ENCODE measurements around the gene ZNF33A. TPM values are rescaled to one million over a fixed set of nuclear protein-coding genes. Genes with fewer than 3 reads are reported as not detected.
"Not testable (repeated sequence)": the region's sequence is repeated elsewhere in the genome, so short reads cannot be mapped to it uniquely, and the experiment has no call there.

ZNF33A gene
- total and polyA plus RNA-seq, 4 experiments from 2014 or later: 14.3 to 71.4 (median 48.1) TPM

DNA sequence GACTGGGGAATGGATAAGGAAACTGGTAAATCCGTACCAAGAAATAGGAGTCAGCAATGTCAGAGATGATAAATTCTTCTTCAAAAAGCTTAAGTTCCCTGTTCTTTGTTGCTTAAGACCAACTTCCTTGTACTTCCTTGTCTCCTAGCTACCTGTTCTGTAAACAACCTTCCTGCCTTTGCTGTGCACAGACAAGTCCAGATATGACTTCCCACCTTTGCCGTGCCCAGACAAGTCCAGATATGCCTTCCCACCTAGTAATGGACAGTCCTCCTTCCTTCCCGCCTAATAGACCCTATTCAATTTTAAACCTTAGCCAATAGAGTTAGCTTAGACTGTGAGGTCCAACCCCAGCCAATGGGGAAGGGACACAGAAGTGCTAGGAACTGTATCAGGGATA, 2.5 kb upstream of the ZNF33A start:
- ChIA-PET CTCF (ENCODE audit: partially characterized antibody) (interaction anchor here (1.8 kb wide), 1 partner anchor 31 kb away, joined by 10 read pairs; the partner anchor contains the start of gene ZNF25), POLR2A (ENCODE audit: partially characterized antibody) (no interaction called here)
- Mint-ChIP-seq H3K9me3 (no peaks in the 10 kb centered on the region), H3K27ac (peak overlapping the region in 1 of 7 donors; percentile 15), H3K27me3 (no peaks in the 10 kb centered on the region), H3K4me1 (peaks cover 15 to 34% (median 23%) of the 10 kb centered on the region in 4 donors), H3K4me3 (no peak overlapping the region), H3K36me3 (peaks cover 4 to 16% of the 10 kb centered on the region in 2 donors)
- H3K27ac ChIP-seq (ENCODE audit: low read depth, low read length): no peak overlapping the region
- peaks cover 24% of the 10 kb centered on the region for H3K4me1 ChIP-seq (ENCODE audit: insufficient read depth, low read length)
- no peaks in the 10 kb centered on the region for H3K27me3 ChIP-seq (ENCODE audit: insufficient read depth, low read length)
- DNase-seq: no peak
- H3K36me3 ChIP-seq (ENCODE audit: insufficient read depth, low read length): no peaks in the 10 kb centered on the region
- no peak overlapping the region for H3K4me3 ChIP-seq (ENCODE audit: low read length in 2 of 2)
- intact Hi-C loops (cut with micrococcal nuclease): no loop called here
- no peaks in the 10 kb centered on the region for H3K9me3 ChIP-seq (ENCODE audit: control insufficient read depth in 1 of 2, low read length in 2 of 2)

DNA sequence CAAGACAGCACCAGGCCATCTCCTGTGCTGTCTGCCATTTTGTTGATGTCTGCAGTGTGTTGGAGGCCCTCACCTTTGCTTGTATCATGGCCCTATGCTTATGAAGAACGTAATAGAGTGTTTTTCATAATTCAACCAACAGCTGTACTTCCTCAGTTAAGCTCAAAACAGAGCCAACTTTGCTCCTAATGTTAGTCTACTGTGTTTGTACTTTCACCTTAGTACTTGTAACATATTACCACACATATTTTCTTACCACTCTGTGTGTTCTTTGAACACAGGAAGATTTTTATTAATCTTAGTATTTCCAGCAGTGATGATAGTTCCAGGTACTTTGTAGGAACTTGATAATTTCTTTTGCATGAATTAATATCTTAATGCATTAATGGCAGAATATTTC, 5.9 kb downstream of the ZNF33A start:
- H3K9me3 ChIP-seq (ENCODE audit: control insufficient read depth in 1 of 2, low read length in 2 of 2): no peaks in the 10 kb centered on the region
- POLR2A ChIA-PET (ENCODE audit: partially characterized antibody): no interaction called here
- Mint-ChIP-seq H3K4me1 (peaks cover 28 to 62% (median 43%) of the 10 kb centered on the region in 4 donors), H3K36me3 (peaks cover 66 to 78% of the 10 kb centered on the region in 2 donors), H3K27ac (peak overlapping the region in 1 of 7 donors; percentile 47), H3K27me3 (no peaks in the 10 kb centered on the region), H3K9me3 (peaks cover 0 to 7% (median under 1%) of the 10 kb centered on the region in 8 donors), H3K4me3 (no peak overlapping the region)
- no peak for DNase-seq
- intact Hi-C loops (cut with micrococcal nuclease): no loop called here
- H3K36me3 ChIP-seq (ENCODE audit: insufficient read depth, low read length): peaks cover 40% of the 10 kb centered on the region
- no peaks in the 10 kb centered on the region for H3K27me3 ChIP-seq (ENCODE audit: insufficient read depth, low read length)
- peaks cover 28% of the 10 kb centered on the region for H3K4me1 ChIP-seq (ENCODE audit: insufficient read depth, low read length)
- H3K4me3 ChIP-seq (ENCODE audit: low read length in 2 of 2): no peak overlapping the region
- CTCF ChIA-PET (ENCODE audit: partially characterized antibody): no interaction called here
- H3K27ac ChIP-seq (ENCODE audit: low read depth, low read length): no peak overlapping the region

DNA sequence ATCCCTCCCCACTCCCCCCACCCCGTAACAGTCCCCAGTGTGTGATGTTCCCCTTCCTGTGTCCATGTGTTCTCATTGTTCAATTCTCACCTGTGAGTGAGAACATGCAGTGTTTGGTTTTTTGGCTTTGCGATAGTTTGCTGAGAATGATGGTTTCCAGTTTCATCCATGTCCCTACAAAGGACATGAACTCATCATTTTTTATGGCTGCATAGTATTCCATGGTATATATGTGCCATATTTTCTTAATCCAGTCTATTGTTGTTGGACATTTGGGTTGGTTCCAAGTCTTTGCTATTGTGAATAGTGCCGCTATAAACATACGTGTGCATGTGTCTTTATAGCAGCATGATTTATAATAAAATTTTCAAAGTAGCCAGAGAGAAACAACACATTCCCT, 8.6 kb downstream of the ZNF33A start:
- peaks cover 84 to 89% of the 10 kb centered on the region in 2 donors for H3K36me3 Mint-ChIP-seq
- peak overlapping the region in 2 of 7 donors; percentile 19 to 59 for H3K27ac Mint-ChIP-seq
- peaks cover 10% of the 10 kb centered on the region for H3K4me1 ChIP-seq (ENCODE audit: insufficient read depth, low read length)
- H3K27me3 Mint-ChIP-seq; H3K4me3 ChIP-seq (ENCODE audit: low read length in 2 of 2); DNase-seq; POLR2A ChIA-PET (ENCODE audit: partially characterized antibody); H3K27me3 ChIP-seq (ENCODE audit: insufficient read depth, low read length); H3K27ac ChIP-seq (ENCODE audit: low read depth, low read length); H3K9me3 ChIP-seq (ENCODE audit: control insufficient read depth in 1 of 2, low read length in 2 of 2); H3K4me3 Mint-ChIP-seq; H3K9me3 Mint-ChIP-seq; intact Hi-C loops (cut with micrococcal nuclease): not testable (repeated sequence)
- H3K36me3 ChIP-seq (ENCODE audit: insufficient read depth, low read length): peaks cover 47% of the 10 kb centered on the region
- H3K4me1 Mint-ChIP-seq: peaks cover 17 to 36% (median 27%) of the 10 kb centered on the region in 4 donors
- CTCF ChIA-PET (ENCODE audit: partially characterized antibody): interaction anchor here (1.5 kb wide), 1 partner anchor 42 kb away, joined by 4 read pairs; the partner anchor contains the start of gene ZNF25

DNA sequence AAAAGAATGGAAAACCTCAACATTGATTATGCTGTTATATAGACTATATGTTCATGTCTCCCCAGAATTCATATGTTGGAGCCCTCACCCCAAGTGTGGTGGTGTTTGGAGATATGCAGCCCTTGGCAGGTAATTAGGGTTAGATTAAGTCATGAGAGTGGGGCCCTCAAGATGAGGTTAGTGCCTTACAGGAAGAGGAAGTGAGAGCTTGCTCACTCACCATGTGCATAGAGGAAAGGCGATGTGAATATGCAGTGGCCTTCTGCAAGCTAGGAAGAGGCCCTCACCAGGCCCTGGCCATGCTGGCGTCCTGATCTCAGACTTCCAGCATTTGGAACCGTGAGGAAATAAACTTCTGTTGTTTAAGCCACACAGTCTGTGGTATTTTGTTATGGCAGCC, 14.8 kb downstream of the ZNF33A start:
- peaks cover 33% of the 10 kb centered on the region for H3K36me3 ChIP-seq (ENCODE audit: insufficient read depth, low read length)
- H3K27ac ChIP-seq (ENCODE audit: low read depth, low read length): no peak overlapping the region
- H3K4me1 Mint-ChIP-seq: peaks cover 20 to 35% (median 29%) of the 10 kb centered on the region in 4 donors

DNA sequence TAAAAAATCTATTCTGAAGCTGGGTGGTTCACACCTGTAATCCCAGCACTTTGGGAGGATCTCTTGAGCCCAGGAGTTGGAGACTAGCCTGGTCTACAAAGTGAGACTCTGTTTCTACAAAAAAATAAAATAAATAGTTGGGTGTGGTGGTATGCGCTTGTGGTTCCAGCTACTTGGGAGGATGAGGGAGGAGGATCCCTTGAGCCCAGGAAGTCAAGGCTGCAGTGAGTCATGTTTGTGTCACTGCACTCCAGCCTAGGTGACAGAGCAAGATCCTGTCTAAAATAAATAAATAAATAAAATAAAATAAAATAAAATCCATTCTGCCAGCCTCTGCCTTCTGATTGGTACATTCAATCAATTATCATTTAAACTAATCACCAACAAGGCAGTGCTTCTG, 17.5 kb downstream of the ZNF33A start:
- DNase-seq: no peak
- H3K4me3 Mint-ChIP-seq: no peak overlapping the region
- Histone ChIP-seq H3K36me3 (ENCODE audit: insufficient read depth, low read length) (peaks cover 26% of the 10 kb centered on the region), H3K4me1 (ENCODE audit: insufficient read depth, low read length) (no peaks in the 10 kb centered on the region), H3K4me3 (ENCODE audit: low read length in 2 of 2) (no peak overlapping the region), H3K9me3 (ENCODE audit: control insufficient read depth in 1 of 2, low read length in 2 of 2) (no peaks in the 10 kb centered on the region), H3K27ac (ENCODE audit: low read depth, low read length) (no peak overlapping the region), H3K27me3 (ENCODE audit: insufficient read depth, low read length) (no peaks in the 10 kb centered on the region)
- intact Hi-C loops (cut with micrococcal nuclease): no loop called here
- H3K27ac Mint-ChIP-seq: peak overlapping the region in 4 of 7 donors; percentile 29 to 84 (median 50)
- peaks cover 73 to 86% of the 10 kb centered on the region in 2 donors for H3K36me3 Mint-ChIP-seq
- no peaks in the 10 kb centered on the region for H3K27me3 Mint-ChIP-seq
- H3K4me1 Mint-ChIP-seq: peaks cover 20 to 42% (median 30%) of the 10 kb centered on the region in 4 donors
- ChIA-PET POLR2A (ENCODE audit: partially characterized antibody) (interaction anchor here (1.6 kb wide), 1 partner anchor 18 kb away, joined by 5 read pairs; the partner anchor contains the start of gene ZNF33A), CTCF (ENCODE audit: partially characterized antibody) (no interaction called here)
- H3K9me3 Mint-ChIP-seq: no peaks in the 10 kb centered on the region

More for the DNA sequence above, 14.8 kb downstream of the ZNF33A start:
- Mint-ChIP-seq H3K27ac (peak overlapping the region in 4 of 7 donors; percentile 10 to 58 (median 30)), H3K27me3 (no peaks in the 10 kb centered on the region), H3K4me3 (peak overlapping the region in 1 of 8 donors; percentile 32), H3K36me3 (peaks cover 87 to 90% of the 10 kb centered on the region in 2 donors), H3K9me3 (no peaks in the 10 kb centered on the region)
- POLR2A ChIA-PET (ENCODE audit: partially characterized antibody): no interaction called here
- CTCF ChIA-PET (ENCODE audit: partially characterized antibody): no interaction called here
- H3K4me3 ChIP-seq (ENCODE audit: low read length in 2 of 2): no peak overlapping the region
- H3K4me1 ChIP-seq (ENCODE audit: insufficient read depth, low read length): no peaks in the 10 kb centered on the region
- intact Hi-C loops (cut with micrococcal nuclease): no loop called here
- no peaks in the 10 kb centered on the region for H3K9me3 ChIP-seq (ENCODE audit: control insufficient read depth in 1 of 2, low read length in 2 of 2)
- DNase-seq: no peak
- H3K27me3 ChIP-seq (ENCODE audit: insufficient read depth, low read length): no peaks in the 10 kb centered on the region

DNA sequence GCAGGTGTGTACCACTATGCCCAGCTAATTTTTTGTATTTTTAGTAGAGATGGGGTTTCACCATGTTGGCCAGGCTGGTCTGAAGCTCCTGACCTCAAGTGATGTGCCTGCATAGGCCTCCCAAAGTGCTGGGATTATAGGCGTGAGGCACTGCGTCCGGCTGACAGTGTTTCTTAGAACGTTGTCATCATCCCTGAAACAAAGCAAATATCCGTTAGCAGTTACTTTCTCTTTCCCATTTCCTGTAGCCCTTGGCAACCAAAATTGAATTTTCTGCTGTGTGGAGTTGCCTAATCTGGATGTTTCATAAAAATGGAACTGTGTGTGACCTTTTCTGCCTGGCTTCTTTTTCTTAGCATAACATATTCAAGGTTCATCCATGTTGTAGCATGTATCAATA, 22.4 kb downstream of the ZNF33A start:
- Mint-ChIP-seq H3K4me3 (no peak overlapping the region), H3K9me3 (peaks cover 0 to 5% (median 0%) of the 10 kb centered on the region in 8 donors), H3K27ac (peak overlapping the region in 1 of 7 donors; percentile 29), H3K4me1 (peaks cover 14 to 36% (median 18%) of the 10 kb centered on the region in 4 donors), H3K27me3 (no peaks in the 10 kb centered on the region), H3K36me3 (peaks cover 76 to 77% of the 10 kb centered on the region in 2 donors)
- DNase-seq: no peak
- Histone ChIP-seq H3K4me1 (ENCODE audit: insufficient read depth, low read length) (peaks cover 4% of the 10 kb centered on the region), H3K27me3 (ENCODE audit: insufficient read depth, low read length) (no peaks in the 10 kb centered on the region), H3K4me3 (ENCODE audit: low read length in 2 of 2) (no peak overlapping the region), H3K36me3 (ENCODE audit: insufficient read depth, low read length) (peaks cover 6% of the 10 kb centered on the region), H3K9me3 (ENCODE audit: control insufficient read depth in 1 of 2, low read length in 2 of 2) (no peaks in the 10 kb centered on the region), H3K27ac (ENCODE audit: low read depth, low read length) (no peak overlapping the region)
- ChIA-PET POLR2A (ENCODE audit: partially characterized antibody) (no interaction called here), CTCF (ENCODE audit: partially characterized antibody) (no interaction called here)
- intact Hi-C loops (cut with micrococcal nuclease): no loop called here

DNA sequence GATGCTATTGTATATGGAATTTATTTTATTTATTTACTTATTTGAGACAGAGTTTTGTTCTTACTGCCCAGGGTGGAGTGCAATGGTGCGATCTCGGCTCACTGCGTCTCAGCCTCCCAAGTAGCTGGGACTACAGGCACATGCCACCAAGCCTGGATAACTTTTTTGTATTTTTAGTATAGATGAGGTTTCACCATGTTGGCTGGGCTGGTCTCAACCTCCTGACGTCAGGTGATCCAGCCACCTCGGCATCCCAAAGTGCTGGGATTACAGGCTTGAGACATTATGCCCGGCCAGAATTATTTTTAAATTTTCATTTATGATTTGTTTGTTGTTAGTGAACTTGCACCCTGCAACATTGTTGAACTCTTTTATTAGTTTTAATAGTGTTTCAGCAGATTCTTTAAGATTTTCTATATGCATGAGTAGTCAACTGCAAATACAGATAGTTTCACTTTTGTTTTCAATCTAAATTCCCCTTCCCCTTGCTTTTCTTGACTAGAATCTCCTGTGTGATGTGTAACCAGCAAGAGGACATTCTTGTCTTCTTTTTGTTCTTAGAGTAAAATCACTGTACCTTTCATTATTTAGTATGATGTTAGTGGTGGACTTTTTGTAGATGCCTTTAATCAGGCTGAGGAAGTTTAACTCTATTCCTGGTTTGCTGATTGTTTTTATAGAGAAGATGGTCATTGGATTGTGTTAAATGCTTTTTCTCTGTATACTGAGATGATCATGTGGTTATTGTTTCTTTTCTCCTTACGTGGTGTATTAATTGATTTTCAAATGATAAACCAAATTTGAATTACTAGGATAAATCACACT, 27.8 kb downstream of the ZNF33A start:
- Mint-ChIP-seq H3K27me3 (no peaks in the 10 kb centered on the region), H3K4me1 (peaks cover 36 to 54% (median 37%) of the 10 kb centered on the region in 4 donors), H3K4me3 (peak overlapping the region; percentile 81 to 91 (median 88)), H3K36me3 (peaks cover 59 to 60% of the 10 kb centered on the region in 2 donors), H3K9me3 (peaks cover 0 to 9% (median 0%) of the 10 kb centered on the region in 8 donors), H3K27ac (peak overlapping the region; percentile 71 to 98 (median 95))
- Histone ChIP-seq H3K36me3 (ENCODE audit: insufficient read depth, low read length) (no peaks in the 10 kb centered on the region), H3K4me3 (ENCODE audit: low read length in 2 of 2) (peak overlapping the region; percentile 20 to 34), H3K9me3 (ENCODE audit: control insufficient read depth in 1 of 2, low read length in 2 of 2) (no peaks in the 10 kb centered on the region), H3K27me3 (ENCODE audit: insufficient read depth, low read length) (no peaks in the 10 kb centered on the region), H3K27ac (ENCODE audit: low read depth, low read length) (peak overlapping the region; percentile 66), H3K4me1 (ENCODE audit: insufficient read depth, low read length) (peaks cover 36% of the 10 kb centered on the region)
- intact Hi-C loops (cut with micrococcal nuclease): loop anchor here (2.0 kb wide), 1 partner anchor 56 kb away; the partner anchor contains the start of gene ZNF37A
- peak; percentile 11 to 45 (median 33) for DNase-seq
- CTCF ChIA-PET (ENCODE audit: partially characterized antibody): interaction anchor here (1.2 kb wide), 1 partner anchor 61 kb away, joined by 3 read pairs; no protein-coding TSS in a partner anchor
- POLR2A ChIA-PET (ENCODE audit: partially characterized antibody): no interaction called here

All from CD4-positive, alpha-beta memory T cell (primary cell).